GM12872 (cell line): Measurements from ENCODE around the gene LZTFL1.

Experiments
- CTCF ChIP-seq: IDR thresholded peaks from 3 replicates; pipeline ENCODE4 v1.5.1; 2011; ENCODE audit warnings: low read depth, mild to moderate bottlenecking, low read length, moderate library complexity; ENCODE audit not compliant: insufficient read depth

Gene LZTFL1

GRCh38 chr3:45884368-45885201, 42.7 kb upstream of the LZTFL1 start:
- no peak for TF ChIP-seq CTCF

- no peak for TF ChIP-seq CTCF
These were observed 39.4 kb upstream of the LZTFL1 start for GRCh38 chr3:45881078-45882022.

- TF ChIP-seq CTCF = no peak
These were observed 38.8 kb upstream of the LZTFL1 start for GRCh38 chr3:45880725-45881077.

- TF ChIP-seq CTCF = no peak
These were observed 36.2 kb upstream of the LZTFL1 start for GRCh38 chr3:45878124-45878523.

- no peak for TF ChIP-seq CTCF
These were observed 32.9 kb upstream of the LZTFL1 start for GRCh38 chr3:45874677-45875346.

- no peak for TF ChIP-seq CTCF
These were observed 31.7 kb upstream of the LZTFL1 start for GRCh38 chr3:45873638-45874037.

- TF ChIP-seq CTCF = no peak
These were observed 31.1 kb upstream of the LZTFL1 start for GRCh38 chr3:45873036-45873435.
